ENCODE data around the gene AGBL2. TPM values are rescaled to one million over a fixed set of nuclear protein-coding genes. Genes with fewer than 3 reads are reported as not detected.
"Not testable (repeated sequence)": the region's sequence is repeated elsewhere in the genome, so short reads cannot be mapped to it uniquely, and the experiment has no call there.

The AGBL2 gene
- polyA plus RNA-seq, 1 donor from 2014 or later, result not detected

DNA sequence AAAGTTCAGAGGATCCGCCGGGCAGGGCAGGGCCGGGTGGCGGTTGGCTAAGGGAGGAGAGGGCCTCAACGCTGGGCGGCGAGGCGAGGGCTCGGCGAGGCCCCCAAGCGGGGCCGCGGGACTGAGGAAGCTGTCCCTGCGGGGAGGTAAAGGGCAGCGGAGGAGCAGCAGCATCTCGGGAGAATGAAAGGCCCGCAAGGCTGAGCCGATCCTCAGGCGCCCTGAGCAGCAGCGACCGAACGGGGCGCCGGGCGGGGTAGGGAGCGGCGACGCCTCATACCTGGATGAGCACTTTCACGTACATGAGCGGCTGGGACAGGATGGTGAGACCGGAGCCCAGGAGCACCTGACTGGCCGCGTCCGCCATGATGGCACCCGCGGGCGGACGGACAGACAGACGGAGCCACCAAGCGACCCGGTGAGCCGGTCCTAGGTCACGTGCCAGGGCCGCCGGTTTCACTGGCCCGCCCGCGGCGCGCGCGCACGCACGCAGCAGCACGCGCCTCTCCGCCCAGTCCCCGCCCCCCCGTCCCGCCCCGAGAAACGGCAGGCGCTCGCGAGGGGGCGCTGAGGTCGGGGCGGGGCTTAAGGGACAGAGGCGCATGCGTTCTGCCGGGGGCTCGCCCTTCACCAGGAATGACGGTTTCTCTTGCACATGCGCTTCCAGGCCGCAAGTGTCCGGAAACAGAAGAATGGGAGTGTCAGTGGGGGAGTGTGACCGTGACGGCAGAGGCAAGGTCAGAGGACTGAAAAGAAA, 72.9 kb downstream of the AGBL2 start, which contains the start of gene MTCH2:
MTCH2 (minus strand) TSS at position 461 of the 757 bp plus-strand sequence; CDS start at position 367, 94 bp downstream.
- Histone ChIP-seq H3K27ac (ENCODE audit: low read length) (peak within 1 kb of the TSS; percentile 96), H3F3A (ENCODE audit: insufficient read depth, low read length, poor library complexity, severe bottlenecking) (peaks cover 3% of the 10 kb centered on the region), H3K9me2 (ENCODE audit: insufficient read depth, low read length) (no peaks in the 10 kb centered on the region), H3K36me3 (ENCODE audit: insufficient read depth, low read length) (no peaks in the 10 kb centered on the region), H3K9ac (ENCODE audit: low read length) (peak within 1 kb of the TSS; percentile 98), H3K4me2 (ENCODE audit: low read length) (peak within 1 kb of the TSS; percentile 88), H3K4me3 (ENCODE audit: low read length) (peak within 1 kb of the TSS; percentile 97), H3K79me2 (replicated peaks; ENCODE audit: insufficient read depth, low read length) (peaks cover 16% of the 10 kb centered on the region), H3K9me3 (ENCODE audit: low read length) (no peaks in the 10 kb centered on the region), H3K27me3 (ENCODE audit: insufficient read depth, low read depth, low read length) (no peaks in the 10 kb centered on the region), H2AFZ (ENCODE audit: low read depth, low read length) (peak within 1 kb of the TSS; percentile 90), H4K20me1 (ENCODE audit: insufficient read depth) (no peaks in the 10 kb centered on the region)
- TF ChIP-seq, protein P1, sequence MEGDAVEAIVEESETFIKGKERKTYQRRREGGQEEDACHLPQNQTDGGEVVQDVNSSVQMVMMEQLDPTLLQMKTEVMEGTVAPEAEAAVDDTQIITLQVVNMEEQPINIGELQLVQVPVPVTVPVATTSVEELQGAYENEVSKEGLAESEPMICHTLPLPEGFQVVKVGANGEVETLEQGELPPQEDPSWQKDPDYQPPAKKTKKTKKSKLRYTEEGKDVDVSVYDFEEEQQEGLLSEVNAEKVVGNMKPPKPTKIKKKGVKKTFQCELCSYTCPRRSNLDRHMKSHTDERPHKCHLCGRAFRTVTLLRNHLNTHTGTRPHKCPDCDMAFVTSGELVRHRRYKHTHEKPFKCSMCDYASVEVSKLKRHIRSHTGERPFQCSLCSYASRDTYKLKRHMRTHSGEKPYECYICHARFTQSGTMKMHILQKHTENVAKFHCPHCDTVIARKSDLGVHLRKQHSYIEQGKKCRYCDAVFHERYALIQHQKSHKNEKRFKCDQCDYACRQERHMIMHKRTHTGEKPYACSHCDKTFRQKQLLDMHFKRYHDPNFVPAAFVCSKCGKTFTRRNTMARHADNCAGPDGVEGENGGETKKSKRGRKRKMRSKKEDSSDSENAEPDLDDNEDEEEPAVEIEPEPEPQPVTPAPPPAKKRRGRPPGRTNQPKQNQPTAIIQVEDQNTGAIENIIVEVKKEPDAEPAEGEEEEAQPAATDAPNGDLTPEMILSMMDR (IDR thresholded peaks at IDR 0.05; ENCODE audit: poor library complexity, severe bottlenecking), result peak; percentile 73
- TF ChIP-seq MXI1 (conservative IDR thresholded peaks at IDR 0.05; ENCODE audit: poor library complexity, severe bottlenecking) (peak; percentile 89), TAF1 (IDR thresholded peaks at IDR 0.05; ENCODE audit: low read depth) (peak; percentile 98), SMC3 (conservative IDR thresholded peaks at IDR 0.05; ENCODE audit: poor library complexity) (peak; percentile 51), RAD21 (conservative IDR thresholded peaks at IDR 0.05) (peak; percentile 26), EP300 (conservative IDR thresholded peaks at IDR 0.05; ENCODE audit: poor library complexity, severe bottlenecking) (peak; percentile 39), EZH2 (IDR thresholded peaks at IDR 0.05; ENCODE audit: borderline replicate concordance, insufficient read depth, low read length, poor library complexity, severe bottlenecking) (no peak), POLR2AphosphoS5 (IDR thresholded peaks at IDR 0.05) (peak; percentile 82)
- TF ChIP-seq, protein P2, sequence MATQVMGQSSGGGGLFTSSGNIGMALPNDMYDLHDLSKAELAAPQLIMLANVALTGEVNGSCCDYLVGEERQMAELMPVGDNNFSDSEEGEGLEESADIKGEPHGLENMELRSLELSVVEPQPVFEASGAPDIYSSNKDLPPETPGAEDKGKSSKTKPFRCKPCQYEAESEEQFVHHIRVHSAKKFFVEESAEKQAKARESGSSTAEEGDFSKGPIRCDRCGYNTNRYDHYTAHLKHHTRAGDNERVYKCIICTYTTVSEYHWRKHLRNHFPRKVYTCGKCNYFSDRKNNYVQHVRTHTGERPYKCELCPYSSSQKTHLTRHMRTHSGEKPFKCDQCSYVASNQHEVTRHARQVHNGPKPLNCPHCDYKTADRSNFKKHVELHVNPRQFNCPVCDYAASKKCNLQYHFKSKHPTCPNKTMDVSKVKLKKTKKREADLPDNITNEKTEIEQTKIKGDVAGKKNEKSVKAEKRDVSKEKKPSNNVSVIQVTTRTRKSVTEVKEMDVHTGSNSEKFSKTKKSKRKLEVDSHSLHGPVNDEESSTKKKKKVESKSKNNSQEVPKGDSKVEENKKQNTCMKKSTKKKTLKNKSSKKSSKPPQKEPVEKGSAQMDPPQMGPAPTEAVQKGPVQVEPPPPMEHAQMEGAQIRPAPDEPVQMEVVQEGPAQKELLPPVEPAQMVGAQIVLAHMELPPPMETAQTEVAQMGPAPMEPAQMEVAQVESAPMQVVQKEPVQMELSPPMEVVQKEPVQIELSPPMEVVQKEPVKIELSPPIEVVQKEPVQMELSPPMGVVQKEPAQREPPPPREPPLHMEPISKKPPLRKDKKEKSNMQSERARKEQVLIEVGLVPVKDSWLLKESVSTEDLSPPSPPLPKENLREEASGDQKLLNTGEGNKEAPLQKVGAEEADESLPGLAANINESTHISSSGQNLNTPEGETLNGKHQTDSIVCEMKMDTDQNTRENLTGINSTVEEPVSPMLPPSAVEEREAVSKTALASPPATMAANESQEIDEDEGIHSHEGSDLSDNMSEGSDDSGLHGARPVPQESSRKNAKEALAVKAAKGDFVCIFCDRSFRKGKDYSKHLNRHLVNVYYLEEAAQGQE (IDR thresholded peaks at IDR 0.05; ENCODE audit: borderline replicate concordance), result peak; percentile 93

DNA sequence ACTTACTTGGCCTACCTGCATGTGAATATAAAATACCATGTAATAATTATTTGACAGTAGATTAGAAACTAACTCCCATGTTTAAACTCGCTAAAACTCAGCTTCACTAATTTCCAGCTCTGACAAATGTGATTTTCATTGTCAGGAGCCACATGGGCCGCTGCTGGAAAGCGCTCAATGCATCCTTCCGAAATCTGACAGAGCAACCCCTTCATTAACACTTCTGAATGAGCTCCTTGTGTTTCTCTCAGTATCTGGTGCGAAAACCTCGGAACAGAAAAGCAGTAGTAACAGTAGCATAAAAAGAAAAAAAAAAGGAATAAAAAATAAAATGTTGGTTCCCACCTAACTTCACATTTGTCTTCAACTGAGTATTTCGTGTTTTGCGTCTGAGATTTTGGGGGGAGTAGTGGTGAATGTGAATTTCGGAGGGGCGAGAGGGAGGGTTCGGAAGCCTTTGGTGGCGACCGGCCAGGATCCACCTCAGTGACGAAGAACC, 73.5 kb downstream of the AGBL2 start:
- H3K9me3 ChIP-seq (ENCODE audit: low read length), result no peaks in the 10 kb centered on the region
- H3K27me3 ChIP-seq (ENCODE audit: insufficient read depth, low read depth, low read length), result no peaks in the 10 kb centered on the region
- H3K4me2 ChIP-seq (ENCODE audit: low read length), result peak overlapping the region; percentile 88
- H2AFZ ChIP-seq (ENCODE audit: low read depth, low read length), result peak overlapping the region; percentile 90
- H3K9ac ChIP-seq (ENCODE audit: low read length), result peak overlapping the region; percentile 98
- H4K20me1 ChIP-seq (ENCODE audit: insufficient read depth), result no peaks in the 10 kb centered on the region
- H3F3A ChIP-seq (ENCODE audit: insufficient read depth, low read length, poor library complexity, severe bottlenecking), result peaks cover 3% of the 10 kb centered on the region
- H3K9me2 ChIP-seq (ENCODE audit: insufficient read depth, low read length), result no peaks in the 10 kb centered on the region
- no peaks in the 10 kb centered on the region for H3K36me3 ChIP-seq (ENCODE audit: insufficient read depth, low read length)
- H3K27ac ChIP-seq (ENCODE audit: low read length), result peak overlapping the region; percentile 96
- H3K4me3 ChIP-seq (ENCODE audit: low read length), result peak overlapping the region; percentile 97
- TF ChIP-seq EZH2 (IDR thresholded peaks at IDR 0.05; ENCODE audit: borderline replicate concordance, insufficient read depth, low read length, poor library complexity, severe bottlenecking), result no peak
- H3K79me2 ChIP-seq (replicated peaks; ENCODE audit: insufficient read depth, low read length), result peaks cover 16% of the 10 kb centered on the region

DNA sequence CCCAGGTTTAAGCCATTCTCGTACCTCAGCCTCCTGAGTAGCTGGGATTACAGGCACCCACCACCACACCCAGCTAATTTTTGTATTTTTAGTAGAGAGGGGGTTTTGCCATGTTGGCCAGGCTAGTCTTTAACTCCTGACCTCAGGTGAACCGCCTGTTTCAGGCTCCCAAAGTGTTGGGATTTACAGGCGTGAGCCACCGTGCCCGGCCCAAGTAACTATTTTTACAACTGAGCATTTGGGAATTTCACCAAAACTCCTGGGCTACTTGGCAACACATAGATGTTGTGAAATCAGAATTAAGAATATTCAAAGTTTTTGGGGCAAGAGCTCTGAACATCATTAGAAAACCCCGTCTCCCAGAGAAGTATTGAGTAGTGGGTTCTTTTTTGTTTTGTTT, 74.7 kb downstream of the AGBL2 start:
- not testable (repeated sequence) for H3K9me2 ChIP-seq (ENCODE audit: insufficient read depth, low read length); H3K27me3 ChIP-seq (ENCODE audit: insufficient read depth, low read depth, low read length); H3K9ac ChIP-seq (ENCODE audit: low read length); H3K4me2 ChIP-seq (ENCODE audit: low read length); H3K36me3 ChIP-seq (ENCODE audit: insufficient read depth, low read length); H4K20me1 ChIP-seq (ENCODE audit: insufficient read depth); H3F3A ChIP-seq (ENCODE audit: insufficient read depth, low read length, poor library complexity, severe bottlenecking); H3K27ac ChIP-seq (ENCODE audit: low read length); H2AFZ ChIP-seq (ENCODE audit: low read depth, low read length); H3K9me3 ChIP-seq (ENCODE audit: low read length)
- H3K79me2 ChIP-seq (replicated peaks; ENCODE audit: insufficient read depth, low read length), result peaks cover 16% of the 10 kb centered on the region
- H3K4me3 ChIP-seq (ENCODE audit: low read length), result peak overlapping the region; percentile 97

DNA sequence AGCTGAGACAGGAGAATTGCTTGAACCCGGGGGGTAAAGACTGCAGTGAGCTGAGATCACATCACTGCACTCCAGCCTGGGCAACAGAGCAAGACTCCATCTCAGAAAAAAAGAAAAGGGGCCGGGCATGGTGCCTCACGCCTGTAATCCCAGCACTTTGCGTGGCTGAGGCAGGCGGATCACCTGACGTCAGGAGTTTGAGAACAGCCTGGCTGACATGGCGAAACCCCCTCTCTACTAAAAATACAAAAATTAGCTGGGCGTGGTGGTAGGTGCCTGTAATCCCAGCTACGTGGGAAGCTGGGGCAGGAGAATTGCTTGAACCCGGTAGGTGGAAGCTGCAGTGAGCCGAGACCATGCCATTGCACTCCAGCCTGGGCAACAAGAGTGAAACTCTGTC, 78.8 kb downstream of the AGBL2 start:
- not testable (repeated sequence) for H3K36me3 ChIP-seq (ENCODE audit: insufficient read depth, low read length); H3K9ac ChIP-seq (ENCODE audit: low read length); H4K20me1 ChIP-seq (ENCODE audit: insufficient read depth); H3K9me3 ChIP-seq (ENCODE audit: low read length); H3F3A ChIP-seq (ENCODE audit: insufficient read depth, low read length, poor library complexity, severe bottlenecking); H3K27ac ChIP-seq (ENCODE audit: low read length); H3K4me3 ChIP-seq (ENCODE audit: low read length); H2AFZ ChIP-seq (ENCODE audit: low read depth, low read length); H3K9me2 ChIP-seq (ENCODE audit: insufficient read depth, low read length); H3K27me3 ChIP-seq (ENCODE audit: insufficient read depth, low read depth, low read length); H3K4me2 ChIP-seq (ENCODE audit: low read length)
- peaks cover 10% of the 10 kb centered on the region for H3K79me2 ChIP-seq (replicated peaks; ENCODE audit: insufficient read depth, low read length)
